GM23248 (cell line): ENCODE measurements around the gene MRTFB. TPM values are rescaled to one million over a fixed set of nuclear protein-coding genes. Genes with fewer than 3 reads are reported as not detected.

ENCODE experiments used
- DNase-seq: peaks from one replicate; pipeline ENCODE4 v3.0.0-alpha.2; 2015
- H2AFZ ChIP-seq: fragments of 200-600 bp; sonication (generic); 2 replicates; pipeline ENCODE4 v1.6.1; 2016; ENCODE audit warnings: antibody characterized with exemption
- H3F3A ChIP-seq: fragments of 200-600 bp; sonication (generic); 2 replicates; pipeline ENCODE4 v1.6.1; 2016; ENCODE audit warnings: mild to moderate bottlenecking, antibody characterized with exemption, mixed run types; ENCODE audit not compliant: insufficient read depth
- H3K27ac ChIP-seq: fragments of 200-600 bp; sonication (generic); 2 replicates; pipeline ENCODE4 v1.5.1; 2016; ENCODE audit warnings: mild to moderate bottlenecking
- H3K27me3 ChIP-seq: fragments of 200-600 bp; sonication (generic); replicated peaks from 2 replicates; pipeline ENCODE4 v1.6.1; 2016; ENCODE audit warnings: mild to moderate bottlenecking; ENCODE audit not compliant: insufficient read depth
- H3K36me3 ChIP-seq: fragments of 200-600 bp; sonication (generic); 2 replicates; pipeline ENCODE4 v1.6.1; 2016; ENCODE audit warnings: low read depth, mild to moderate bottlenecking
- H3K4me1 ChIP-seq: fragments of 200-600 bp; sonication (generic); 2 replicates; pipeline ENCODE4 v1.6.1; 2016; ENCODE audit warnings: mild to moderate bottlenecking; ENCODE audit not compliant: insufficient read depth
- H3K4me2 ChIP-seq: fragments of 200-600 bp; sonication (generic); one replicate; pipeline ENCODE4 v1.6.1; 2016; ENCODE audit warnings: mild to moderate bottlenecking; ENCODE audit not compliant: unreplicated experiment
- H3K4me3 ChIP-seq: fragments of 200-600 bp; sonication (generic); 2 replicates; pipeline ENCODE4 v1.5.1; 2016; ENCODE audit warnings: mild to moderate bottlenecking
- H3K79me2 ChIP-seq: fragments of 200-600 bp; sonication (generic); 2 replicates; pipeline ENCODE4 v1.6.1; 2016; ENCODE audit warnings: mild to moderate bottlenecking; ENCODE audit not compliant: insufficient read depth
- H3K9ac ChIP-seq: fragments of 200-600 bp; sonication (generic); 2 replicates; pipeline ENCODE4 v1.6.1; 2016; ENCODE audit warnings: mild to moderate bottlenecking
- H3K9me2 ChIP-seq: fragments of 200-600 bp; sonication (generic); 2 replicates; pipeline ENCODE4 v1.6.1; 2016; ENCODE audit warnings: mixed run types, mild to moderate bottlenecking, moderate library complexity; ENCODE audit not compliant: insufficient read depth
- H3K9me3 ChIP-seq: fragments of 200-600 bp; sonication (generic); one replicate; pipeline ENCODE4 v1.6.1; 2017; ENCODE audit warnings: low read depth
- H4K20me1 ChIP-seq: fragments of 200-600 bp; sonication (generic); 2 replicates; pipeline ENCODE4 v1.6.0; 2016; ENCODE audit not compliant: insufficient read depth
- EZH2 ChIP-seq: fragments of 200-600 bp; sonication (generic); IDR thresholded peaks from 2 replicates; pipeline ENCODE4 v1.6.1; 2018; ENCODE audit warnings: antibody characterized with exemption, mild to moderate bottlenecking; ENCODE audit not compliant: insufficient read depth, poor library complexity, severe bottlenecking
- EZH2phosphoT487 ChIP-seq: fragments of 200-600 bp; sonication (generic); IDR thresholded peaks from 2 replicates; pipeline ENCODE4 v1.6.1; 2018; ENCODE audit warnings: antibody characterized with exemption, moderate library complexity, mild to moderate bottlenecking, low read depth; ENCODE audit not compliant: insufficient read depth
- WGBS, 2 experiments: methylation state at CpG; one replicate each; pipeline ENCODE4 v1.1.6; 2015 to 2017; ENCODE audit warnings: low lambda C conversion rate in 2 of 2, low coverage in 1 of 2; ENCODE audit errors: missing lambda C conversion rate in 2 of 2; 5-methylcytosine and 5-hydroxymethylcytosine counted together
- in situ Hi-C: fragments of 300-500 bp; cut with MboI; formaldehyde crosslinking; loops from 2 replicates; pipeline ENCODE4 v1.15.0; 2020
- polyA plus RNA-seq: library from polyadenylated mRNA; unstranded; fragments of >200 nt; fragmentation: Nextera tagmentation; extraction: Ambion mirVana; gene quantifications from 2 replicates; pipeline ENCODE4 v1.2.1, GENCODE V29; 2016
- total RNA-seq: library from RNA; depleted of rRNA; stranded (reverse); fragments of >200 nt; shearing (Covaris generic); gene quantifications from 2 replicates; pipeline ENCODE4 v1.2.3, GENCODE V29; 2014

MRTFB gene
- total and polyA plus RNA-seq, 2 experiments from 2014 or later, result 3.1 to 5.1 TPM

DNA sequence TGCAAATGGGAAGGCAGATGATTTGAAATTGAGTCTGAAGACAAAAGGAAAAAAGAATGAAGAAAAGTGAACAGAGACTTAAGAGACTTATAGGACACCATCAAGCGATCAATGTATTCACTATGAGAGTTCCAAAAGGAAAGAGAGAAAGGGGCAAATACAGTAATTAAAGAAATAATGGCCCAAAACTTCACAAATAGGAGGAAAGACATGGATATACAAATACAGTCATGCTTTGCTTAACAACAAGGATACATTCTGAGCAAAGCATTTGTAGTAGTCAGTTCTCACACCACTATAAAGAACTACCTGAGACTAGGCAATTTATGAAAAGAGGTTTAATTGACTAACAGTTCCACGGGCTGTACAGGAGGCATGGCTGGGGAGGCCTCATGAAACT is 152.5 kb downstream of the MRTFB start:
- Histone ChIP-seq H3F3A (no peaks in the 10 kb centered on the region), H4K20me1 (no peaks in the 10 kb centered on the region), H3K9ac (no peak overlapping the region), H3K27ac (no peak overlapping the region), H3K4me2 (no peak overlapping the region), H3K9me2 (no peaks in the 10 kb centered on the region), H3K79me2 (no peaks in the 10 kb centered on the region), H2AFZ (no peak overlapping the region), H3K36me3 (no peaks in the 10 kb centered on the region), H3K27me3 (no peaks in the 10 kb centered on the region), H3K9me3 (no peaks in the 10 kb centered on the region), H3K4me3 (no peak overlapping the region), H3K4me1 (no peaks in the 10 kb centered on the region)
- in situ Hi-C loops, result loop anchor here (25.0 kb wide), 1 partner anchor 286 kb away; no protein-coding TSS in a partner anchor
- TF ChIP-seq EZH2phosphoT487 (no peak), EZH2 (no peak)
- 95 to 96% methylated on average over 2 of the region's 2 CpGs for WGBS, 2 experiments
- DNase-seq, result no peak

DNA sequence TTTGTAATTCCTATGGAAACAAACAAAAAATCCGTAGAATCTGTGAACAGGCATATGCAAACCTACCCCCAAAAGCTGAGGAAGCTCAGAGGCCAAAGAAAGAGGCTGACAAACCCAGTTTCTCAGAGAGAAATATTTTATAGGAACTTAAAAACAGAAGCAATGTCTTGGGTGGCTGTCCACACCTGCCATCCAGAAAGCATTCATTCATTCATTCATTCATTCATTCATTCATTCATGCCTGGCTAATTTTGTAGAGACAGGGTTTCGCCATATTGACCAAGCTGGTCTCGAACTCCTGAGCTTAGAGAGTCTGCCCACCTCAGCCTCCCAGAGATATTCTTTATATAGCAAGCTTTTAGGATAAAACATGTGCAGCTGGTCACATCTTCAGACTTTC is 154.3 kb downstream of the MRTFB start:
- in situ Hi-C loops, result no loop called here
- Histone ChIP-seq H3K27me3 (no peaks in the 10 kb centered on the region), H3F3A (no peaks in the 10 kb centered on the region)

GRCh38 chr16:14232106-14232864 is 161.2 kb downstream of the MRTFB start:
- Histone ChIP-seq H3K4me2 (no peak overlapping the region), H3K9me3 (no peaks in the 10 kb centered on the region), H4K20me1 (no peaks in the 10 kb centered on the region), H3K4me3 (no peak overlapping the region), H3K36me3 (no peaks in the 10 kb centered on the region), H3K27me3 (no peaks in the 10 kb centered on the region), H3K4me1 (peaks cover 11% of the 10 kb centered on the region), H3K79me2 (no peaks in the 10 kb centered on the region), H2AFZ (no peak overlapping the region), H3K27ac (no peak overlapping the region), H3F3A (no peaks in the 10 kb centered on the region), H3K9me2 (no peaks in the 10 kb centered on the region), H3K9ac (no peak overlapping the region)
- TF ChIP-seq EZH2phosphoT487, result no peak
- in situ Hi-C loops, result no loop called here
- WGBS, 2 experiments, result 71 to 81% methylated on average over 9 of the region's 9 CpGs
- no peak for DNase-seq

More for the DNA sequence above, 154.3 kb downstream of the MRTFB start:
- TF ChIP-seq EZH2phosphoT487 (no peak), EZH2 (no peak)
- Histone ChIP-seq H2AFZ (no peak overlapping the region), H3K9ac (no peak overlapping the region), H3K79me2 (no peaks in the 10 kb centered on the region), H3K9me2 (no peaks in the 10 kb centered on the region), H3K4me2 (no peak overlapping the region), H4K20me1 (no peaks in the 10 kb centered on the region), H3K36me3 (no peaks in the 10 kb centered on the region), H3K27ac (no peak overlapping the region), H3K9me3 (no peaks in the 10 kb centered on the region), H3K4me3 (no peak overlapping the region), H3K4me1 (no peaks in the 10 kb centered on the region)
- 98 to 99% methylated on average over 3 of the region's 3 CpGs for WGBS, 2 experiments
- DNase-seq, result no peak

DNA sequence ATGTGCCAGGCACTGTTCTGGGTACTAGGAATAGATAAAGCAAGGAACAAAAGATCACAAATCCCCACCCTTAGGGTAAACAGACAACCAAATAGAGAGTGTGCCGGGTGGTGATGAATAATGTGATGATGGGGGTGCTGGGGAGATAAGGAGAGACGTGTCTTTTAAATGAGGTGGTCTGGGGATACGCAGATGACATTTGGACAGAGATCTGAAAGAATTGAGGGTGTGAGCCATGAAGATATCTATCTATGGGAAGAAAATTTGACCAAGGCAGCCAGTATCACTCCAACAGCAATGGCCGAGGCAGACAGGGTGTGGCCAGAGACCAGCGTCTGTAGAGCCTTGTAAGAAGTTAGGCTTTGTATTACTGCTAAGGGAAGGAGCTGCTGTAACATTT is 165.3 kb downstream of the MRTFB start:
- H3K9ac ChIP-seq, result no peak overlapping the region
- no peak overlapping the region for H3K4me3 ChIP-seq
- in situ Hi-C loops, result no loop called here
- TF ChIP-seq EZH2, result no peak
- no peak for TF ChIP-seq EZH2phosphoT487
- no peak for DNase-seq
- no peaks in the 10 kb centered on the region for H3K27me3 ChIP-seq
- no peak overlapping the region for H3K27ac ChIP-seq
- WGBS, 2 experiments, result 97 to 99% methylated on average over 5 of the region's 5 CpGs
- no peaks in the 10 kb centered on the region for H3K9me3 ChIP-seq
- peaks cover 11% of the 10 kb centered on the region for H3K4me1 ChIP-seq
- H3F3A ChIP-seq, result no peaks in the 10 kb centered on the region; the same call in 1 of the 2 replicates
- H3K36me3 ChIP-seq, result no peaks in the 10 kb centered on the region; the same call in 1 of the 2 replicates
- no peaks in the 10 kb centered on the region for H4K20me1 ChIP-seq
- no peak overlapping the region for H2AFZ ChIP-seq
- no peaks in the 10 kb centered on the region for H3K9me2 ChIP-seq
- no peak overlapping the region for H3K4me2 ChIP-seq
- H3K79me2 ChIP-seq, result no peaks in the 10 kb centered on the region
